GM08714 (cell line): ENCODE data around the gene ACVRL1.

Source experiments
- H3K4me3 ChIP-seq: fragments of 200-500 bp; sonication (Bioruptor generic); 2 replicates; pipeline ENCODE4 v1.5.1; 2014; ENCODE audit warnings: mild to moderate bottlenecking, low read length, inconsistent platforms
- ZNF274 ChIP-seq: IDR thresholded peaks from 2 replicates; pipeline ENCODE4 v1.6.1; 2012; ENCODE audit warnings: mild to moderate bottlenecking, low read depth, low read length

The ACVRL1 gene

GRCh38 chr12:51907083-51907855 lies at the start of gene ACVRL1:
ACVRL1 (plus strand) TSS chr12:51907504; CDS start chr12:51912475, 4,971 bp downstream.
- H3K4me3 ChIP-seq: no peak within 1 kb of the TSS
- no peak for TF ChIP-seq ZNF274

- no peak for TF ChIP-seq ZNF274
- no peak overlapping the region for H3K4me3 ChIP-seq
These were observed 46.3 kb upstream of the ACVRL1 start for GRCh38 chr12:51860986-51861385.

GRCh38 chr12:51862947-51863346 lies 44.4 kb upstream of the ACVRL1 start:
- TF ChIP-seq ZNF274: no peak
- H3K4me3 ChIP-seq: no peak overlapping the region

- H3K4me3 ChIP-seq: no peak overlapping the region
- no peak for TF ChIP-seq ZNF274
These were observed 43.9 kb upstream of the ACVRL1 start for GRCh38 chr12:51863363-51863932.

GRCh38 chr12:51863933-51864832 lies 43.1 kb upstream of the ACVRL1 start:
- H3K4me3 ChIP-seq: no peak overlapping the region
- no peak for TF ChIP-seq ZNF274

GRCh38 chr12:51864833-51865670 lies 42.3 kb upstream of the ACVRL1 start:
- no peak overlapping the region for H3K4me3 ChIP-seq
- TF ChIP-seq ZNF274: no peak

- TF ChIP-seq ZNF274: no peak
- no peak overlapping the region for H3K4me3 ChIP-seq
These were observed 41.5 kb upstream of the ACVRL1 start for GRCh38 chr12:51865757-51866270.

- no peak overlapping the region for H3K4me3 ChIP-seq
- TF ChIP-seq ZNF274: no peak
These were observed 41.0 kb upstream of the ACVRL1 start for GRCh38 chr12:51866324-51866723.

GRCh38 chr12:51866762-51867161 lies 40.5 kb upstream of the ACVRL1 start:
- TF ChIP-seq ZNF274: no peak
- H3K4me3 ChIP-seq: no peak overlapping the region

- H3K4me3 ChIP-seq: no peak overlapping the region
- no peak for TF ChIP-seq ZNF274
These were observed 39.9 kb upstream of the ACVRL1 start for GRCh38 chr12:51867371-51867770.

GRCh38 chr12:51867796-51868428 lies 39.4 kb upstream of the ACVRL1 start:
- H3K4me3 ChIP-seq: no peak overlapping the region
- no peak for TF ChIP-seq ZNF274

GRCh38 chr12:51868821-51869495 lies 38.3 kb upstream of the ACVRL1 start:
- H3K4me3 ChIP-seq: no peak overlapping the region
- TF ChIP-seq ZNF274: no peak

GRCh38 chr12:51869496-51869865 lies 37.8 kb upstream of the ACVRL1 start:
- no peak overlapping the region for H3K4me3 ChIP-seq
- no peak for TF ChIP-seq ZNF274
